ENCODE results near the gene PLEKHG1. TPM values are rescaled to one million over a fixed set of nuclear protein-coding genes. Genes with fewer than 3 reads are reported as not detected.

The PLEKHG1 gene
- total and polyA plus RNA-seq, 2 of the 13 experiments (the other 11 are each of a cell fraction or from before 2014, with no cell fraction given), result 0.03 to 0.04 TPM

DNA sequence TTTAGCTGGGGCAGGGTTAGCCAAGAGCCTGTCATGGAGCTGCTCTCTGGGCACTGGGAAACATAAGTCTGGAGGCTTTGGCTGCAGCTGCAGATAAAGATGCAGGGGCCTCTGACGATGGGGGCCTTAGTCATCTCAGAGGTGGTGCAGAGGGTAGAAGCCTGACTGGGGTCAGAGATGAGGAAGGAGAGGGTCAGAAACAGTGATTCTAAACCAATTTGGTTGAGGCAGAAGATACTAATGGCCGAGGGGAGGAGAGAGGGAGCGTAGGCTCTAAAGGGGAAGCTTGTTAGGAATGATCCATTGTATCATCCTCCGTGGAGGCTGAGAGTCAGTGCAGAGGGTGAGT, 33.8 kb downstream of the PLEKHG1 start:
- Histone ChIP-seq H3K36me3 (replicated peaks in 1 of 2; ENCODE audit: control insufficient read depth in 1 of 2, insufficient read depth in 2 of 2, low read length in 2 of 2) (no peaks in the 10 kb centered on the region), H3K9ac (ENCODE audit: insufficient read depth, low read depth, low read length) (no peak overlapping the region), H3K9me3 (ENCODE audit: low read length) (no peaks in the 10 kb centered on the region), H3K4me2 (ENCODE audit: low read depth, low read length) (no peak overlapping the region), H3K27me3 (ENCODE audit: control insufficient read depth in 1 of 2, insufficient read depth in 2 of 2, low read length in 2 of 2) (peaks cover 0 to 5% of the 10 kb centered on the region in 2 experiments; a peak in 1 of 5 replicates), H3K27ac (ENCODE audit: extremely low read length, insufficient read depth, low read length) (no peak overlapping the region), H3K4me3 (replicated peaks in 1 of 3; ENCODE audit: insufficient read depth in 1 of 3, low read depth in 2 of 3, low read length in 3 of 3) (no peak overlapping the region), H3K79me2 (ENCODE audit: insufficient read depth, low read length) (no peaks in the 10 kb centered on the region), H4K20me1 (ENCODE audit: insufficient read depth, low read length) (no peaks in the 10 kb centered on the region), H3K4me1 (ENCODE audit: insufficient read depth, low read length) (peaks cover 34% of the 10 kb centered on the region), H2AFZ (ENCODE audit: low read length) (no peak overlapping the region)
- 53% methylated on average over 4 of the region's 4 CpGs for WGBS (ENCODE audit: low lambda C conversion rate)
- CTCF ChIA-PET (ENCODE audit: low intra/inter-chr PET ratio, low total read pairs), result no interaction called here
- intact Hi-C loops (cut with micrococcal nuclease; ENCODE audit: unreplicated experiment), result no loop called here
- ATAC-seq (no peak), DNase-seq (ENCODE audit: low spot score) (no peak), FAIRE-seq (no peak)
- TF ChIP-seq NPAS2 (CRISPR knock-in tag; IDR thresholded peaks at IDR 0.05; ENCODE audit: borderline replicate concordance) (no peak), RBAK (CRISPR knock-in tag; IDR thresholded peaks at IDR 0.05) (no peak), CBX1 (IDR thresholded peaks at IDR 0.05; ENCODE audit: low read depth) (no peak), TCF12 (IDR thresholded peaks at IDR 0.05) (no peak), TCF12 (CRISPR knock-in tag; IDR thresholded peaks at IDR 0.05) (no peak), GTF3A (CRISPR knock-in tag; conservative IDR thresholded peaks at IDR 0.05) (no peak), REXO4 (CRISPR knock-in tag; IDR thresholded peaks at IDR 0.05; ENCODE audit: borderline replicate concordance) (no peak)
- TF ChIP-seq, protein P1, sequence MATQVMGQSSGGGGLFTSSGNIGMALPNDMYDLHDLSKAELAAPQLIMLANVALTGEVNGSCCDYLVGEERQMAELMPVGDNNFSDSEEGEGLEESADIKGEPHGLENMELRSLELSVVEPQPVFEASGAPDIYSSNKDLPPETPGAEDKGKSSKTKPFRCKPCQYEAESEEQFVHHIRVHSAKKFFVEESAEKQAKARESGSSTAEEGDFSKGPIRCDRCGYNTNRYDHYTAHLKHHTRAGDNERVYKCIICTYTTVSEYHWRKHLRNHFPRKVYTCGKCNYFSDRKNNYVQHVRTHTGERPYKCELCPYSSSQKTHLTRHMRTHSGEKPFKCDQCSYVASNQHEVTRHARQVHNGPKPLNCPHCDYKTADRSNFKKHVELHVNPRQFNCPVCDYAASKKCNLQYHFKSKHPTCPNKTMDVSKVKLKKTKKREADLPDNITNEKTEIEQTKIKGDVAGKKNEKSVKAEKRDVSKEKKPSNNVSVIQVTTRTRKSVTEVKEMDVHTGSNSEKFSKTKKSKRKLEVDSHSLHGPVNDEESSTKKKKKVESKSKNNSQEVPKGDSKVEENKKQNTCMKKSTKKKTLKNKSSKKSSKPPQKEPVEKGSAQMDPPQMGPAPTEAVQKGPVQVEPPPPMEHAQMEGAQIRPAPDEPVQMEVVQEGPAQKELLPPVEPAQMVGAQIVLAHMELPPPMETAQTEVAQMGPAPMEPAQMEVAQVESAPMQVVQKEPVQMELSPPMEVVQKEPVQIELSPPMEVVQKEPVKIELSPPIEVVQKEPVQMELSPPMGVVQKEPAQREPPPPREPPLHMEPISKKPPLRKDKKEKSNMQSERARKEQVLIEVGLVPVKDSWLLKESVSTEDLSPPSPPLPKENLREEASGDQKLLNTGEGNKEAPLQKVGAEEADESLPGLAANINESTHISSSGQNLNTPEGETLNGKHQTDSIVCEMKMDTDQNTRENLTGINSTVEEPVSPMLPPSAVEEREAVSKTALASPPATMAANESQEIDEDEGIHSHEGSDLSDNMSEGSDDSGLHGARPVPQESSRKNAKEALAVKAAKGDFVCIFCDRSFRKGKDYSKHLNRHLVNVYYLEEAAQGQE (IDR thresholded peaks at IDR 0.05; ENCODE audit: borderline replicate concordance in 1 of 2, low read depth in 1 of 2, low read length in 2 of 2), result no peak
- TF ChIP-seq, protein P2, sequence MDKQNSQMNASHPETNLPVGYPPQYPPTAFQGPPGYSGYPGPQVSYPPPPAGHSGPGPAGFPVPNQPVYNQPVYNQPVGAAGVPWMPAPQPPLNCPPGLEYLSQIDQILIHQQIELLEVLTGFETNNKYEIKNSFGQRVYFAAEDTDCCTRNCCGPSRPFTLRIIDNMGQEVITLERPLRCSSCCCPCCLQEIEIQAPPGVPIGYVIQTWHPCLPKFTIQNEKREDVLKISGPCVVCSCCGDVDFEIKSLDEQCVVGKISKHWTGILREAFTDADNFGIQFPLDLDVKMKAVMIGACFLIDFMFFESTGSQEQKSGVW (CRISPR knock-in tag; IDR thresholded peaks at IDR 0.05; ENCODE audit: borderline replicate concordance), result no peak
- in situ Hi-C loops (cut with HindIII; ENCODE audit: extremely low pct_ligation_motif_present, low pct_unique_long_range_greater_than_20kb), result no loop called here
- POLR2A ChIA-PET, result no interaction called here
- BruUV-seq (replicated peaks), result no TSS peak

Measured in HepG2 (cell line).